ENCODE data around the gene GLCE. TPM values are rescaled to one million over a fixed set of nuclear protein-coding genes. Genes with fewer than 3 reads are reported as not detected.

The GLCE gene
- total and polyA plus RNA-seq, 9 of the 15 experiments (the other 6 are each of a cell fraction or from before 2014, with no cell fraction given) = 4.6 to 12.3 (median 10.6) TPM

DNA sequence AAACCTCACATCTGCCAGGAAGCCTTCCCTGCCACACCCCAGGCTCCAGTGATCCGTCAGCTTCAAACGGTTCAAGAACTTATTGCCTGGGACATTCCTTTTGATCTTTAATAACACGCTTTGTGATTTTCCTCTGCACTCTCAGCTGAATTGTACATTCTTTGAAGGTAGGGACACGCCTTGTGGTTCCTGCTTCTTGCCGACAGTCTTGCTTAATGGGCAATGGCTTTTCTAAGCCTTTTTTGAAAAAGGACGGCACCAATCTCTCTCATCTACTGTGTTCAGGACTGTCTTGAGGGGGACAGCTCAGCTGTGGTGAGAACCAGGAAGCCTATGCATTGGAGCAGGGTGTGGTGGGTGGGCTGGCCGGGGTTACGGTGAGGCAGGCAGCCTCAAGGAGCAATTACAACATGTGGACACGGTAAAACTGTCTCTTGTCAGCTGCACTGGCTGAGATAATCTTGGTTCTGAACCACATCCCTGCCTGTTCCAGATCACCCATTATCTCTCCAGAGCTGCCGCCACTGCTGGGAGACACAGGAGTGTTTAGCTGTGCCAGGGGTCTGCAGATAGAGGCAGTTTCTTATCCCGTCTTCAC lies 46.0 kb upstream of the GLCE start (continued):
- TF ChIP-seq PRMT5 (CRISPR knock-in tag; IDR thresholded peaks at IDR 0.05) = no peak
- TF ChIP-seq, protein P1, sequence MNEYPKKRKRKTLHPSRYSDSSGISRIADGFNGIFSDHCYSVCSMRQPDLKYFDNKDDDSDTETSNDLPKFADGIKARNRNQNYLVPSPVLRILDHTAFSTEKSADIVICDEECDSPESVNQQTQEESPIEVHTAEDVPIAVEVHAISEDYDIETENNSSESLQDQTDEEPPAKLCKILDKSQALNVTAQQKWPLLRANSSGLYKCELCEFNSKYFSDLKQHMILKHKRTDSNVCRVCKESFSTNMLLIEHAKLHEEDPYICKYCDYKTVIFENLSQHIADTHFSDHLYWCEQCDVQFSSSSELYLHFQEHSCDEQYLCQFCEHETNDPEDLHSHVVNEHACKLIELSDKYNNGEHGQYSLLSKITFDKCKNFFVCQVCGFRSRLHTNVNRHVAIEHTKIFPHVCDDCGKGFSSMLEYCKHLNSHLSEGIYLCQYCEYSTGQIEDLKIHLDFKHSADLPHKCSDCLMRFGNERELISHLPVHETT (CRISPR knock-in tag; conservative IDR thresholded peaks at IDR 0.05 in 1 of 2, IDR thresholded peaks at IDR 0.05 in 1 of 2) = peak in 1 of 2 experiments; percentile 84; a peak in 2 of 4 replicates
- TF ChIP-seq CREM (IDR thresholded peaks at IDR 0.05; ENCODE audit: low read depth) = peak; percentile 41; the same call in 1 of the 2 replicates
- peak; percentile 94 for TF ChIP-seq SMAD4 (CRISPR knock-in tag; conservative IDR thresholded peaks at IDR 0.05)
- TF ChIP-seq, protein P2, sequence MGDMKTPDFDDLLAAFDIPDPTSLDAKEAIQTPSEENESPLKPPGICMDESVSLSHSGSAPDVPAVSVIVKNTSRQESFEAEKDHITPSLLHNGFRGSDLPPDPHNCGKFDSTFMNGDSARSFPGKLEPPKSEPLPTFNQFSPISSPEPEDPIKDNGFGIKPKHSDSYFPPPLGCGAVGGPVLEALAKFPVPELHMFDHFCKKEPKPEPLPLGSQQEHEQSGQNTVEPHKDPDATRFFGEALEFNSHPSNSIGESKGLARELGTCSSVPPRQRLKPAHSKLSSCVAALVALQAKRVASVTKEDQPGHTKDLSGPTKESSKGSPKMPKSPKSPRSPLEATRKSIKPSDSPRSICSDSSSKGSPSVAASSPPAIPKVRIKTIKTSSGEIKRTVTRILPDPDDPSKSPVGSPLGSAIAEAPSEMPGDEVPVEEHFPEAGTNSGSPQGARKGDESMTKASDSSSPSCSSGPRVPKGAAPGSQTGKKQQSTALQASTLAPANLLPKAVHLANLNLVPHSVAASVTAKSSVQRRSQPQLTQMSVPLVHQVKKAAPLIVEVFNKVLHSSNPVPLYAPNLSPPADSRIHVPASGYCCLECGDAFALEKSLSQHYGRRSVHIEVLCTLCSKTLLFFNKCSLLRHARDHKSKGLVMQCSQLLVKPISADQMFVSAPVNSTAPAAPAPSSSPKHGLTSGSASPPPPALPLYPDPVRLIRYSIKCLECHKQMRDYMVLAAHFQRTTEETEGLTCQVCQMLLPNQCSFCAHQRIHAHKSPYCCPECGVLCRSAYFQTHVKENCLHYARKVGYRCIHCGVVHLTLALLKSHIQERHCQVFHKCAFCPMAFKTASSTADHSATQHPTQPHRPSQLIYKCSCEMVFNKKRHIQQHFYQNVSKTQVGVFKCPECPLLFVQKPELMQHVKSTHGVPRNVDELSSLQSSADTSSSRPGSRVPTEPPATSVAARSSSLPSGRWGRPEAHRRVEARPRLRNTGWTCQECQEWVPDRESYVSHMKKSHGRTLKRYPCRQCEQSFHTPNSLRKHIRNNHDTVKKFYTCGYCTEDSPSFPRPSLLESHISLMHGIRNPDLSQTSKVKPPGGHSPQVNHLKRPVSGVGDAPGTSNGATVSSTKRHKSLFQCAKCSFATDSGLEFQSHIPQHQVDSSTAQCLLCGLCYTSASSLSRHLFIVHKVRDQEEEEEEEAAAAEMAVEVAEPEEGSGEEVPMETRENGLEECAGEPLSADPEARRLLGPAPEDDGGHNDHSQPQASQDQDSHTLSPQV (IDR thresholded peaks at IDR 0.05) = no peak
- no peak for TF ChIP-seq PHTF2 (CRISPR knock-in tag; IDR thresholded peaks at IDR 0.05)
- no peak for TF ChIP-seq TBP (optimal IDR thresholded peaks at IDR 0.05; ENCODE audit: low read depth, low read length)
- TF ChIP-seq E2F3 (CRISPR knock-in tag; IDR thresholded peaks at IDR 0.05) = 0 out of 2 replicates have a peak, but pooled peaks have one; percentile 60
- no peak for TF ChIP-seq BRD9 (IDR thresholded peaks at IDR 0.05; ENCODE audit: low read depth, partially characterized antibody)
- peak in 1 of 2 experiments; percentile 58; a peak in 2 of 4 replicates for TF ChIP-seq MAZ (CRISPR knock-in tag; conservative IDR thresholded peaks at IDR 0.05 in 1 of 2, IDR thresholded peaks at IDR 0.05 in 1 of 2)
- TF ChIP-seq, protein P3, sequence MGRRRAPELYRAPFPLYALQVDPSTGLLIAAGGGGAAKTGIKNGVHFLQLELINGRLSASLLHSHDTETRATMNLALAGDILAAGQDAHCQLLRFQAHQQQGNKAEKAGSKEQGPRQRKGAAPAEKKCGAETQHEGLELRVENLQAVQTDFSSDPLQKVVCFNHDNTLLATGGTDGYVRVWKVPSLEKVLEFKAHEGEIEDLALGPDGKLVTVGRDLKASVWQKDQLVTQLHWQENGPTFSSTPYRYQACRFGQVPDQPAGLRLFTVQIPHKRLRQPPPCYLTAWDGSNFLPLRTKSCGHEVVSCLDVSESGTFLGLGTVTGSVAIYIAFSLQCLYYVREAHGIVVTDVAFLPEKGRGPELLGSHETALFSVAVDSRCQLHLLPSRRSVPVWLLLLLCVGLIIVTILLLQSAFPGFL (CRISPR knock-in tag; IDR thresholded peaks at IDR 0.05) = no peak
- TF ChIP-seq RAD21 (CRISPR knock-in tag; conservative IDR thresholded peaks at IDR 0.05 in 1 of 2, IDR thresholded peaks at IDR 0.05 in 1 of 2) = peak in 1 of 2 experiments; percentile 25; a peak in 1 of 4 replicates
- peak; percentile 78 for TF ChIP-seq TCF3 (CRISPR knock-in tag; IDR thresholded peaks at IDR 0.05)
- TF ChIP-seq HNRNPLL (IDR thresholded peaks at IDR 0.05; ENCODE audit: low read depth, low read length, poor library complexity, severe bottlenecking) = no peak
- TF ChIP-seq, protein P4, sequence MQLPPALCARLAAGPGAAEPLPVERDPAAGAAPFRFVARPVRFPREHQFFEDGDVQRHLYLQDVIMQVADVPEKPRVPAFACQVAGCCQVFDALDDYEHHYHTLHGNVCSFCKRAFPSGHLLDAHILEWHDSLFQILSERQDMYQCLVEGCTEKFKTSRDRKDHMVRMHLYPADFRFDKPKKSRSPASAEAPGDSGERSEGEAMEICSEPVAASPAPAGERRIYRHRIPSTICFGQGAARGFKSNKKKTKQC (CRISPR knock-in tag; IDR thresholded peaks at IDR 0.05) = no peak
- TF ChIP-seq NELFE (IDR thresholded peaks at IDR 0.05; ENCODE audit: insufficient read depth, insufficient read length) = no peak
- TF ChIP-seq MAFK (IDR thresholded peaks at IDR 0.05; ENCODE audit: low read length) = no peak
- TF ChIP-seq ZNF583 (CRISPR knock-in tag; IDR thresholded peaks at IDR 0.05) = 0 out of 2 replicates have a peak, but pooled peaks have one; percentile 51
